ENCODE data around the gene TBX1. TPM values are rescaled to one million over a fixed set of nuclear protein-coding genes. Genes with fewer than 3 reads are reported as not detected.
"Not testable (repeated sequence)": the region's sequence is repeated elsewhere in the genome, so short reads cannot be mapped to it uniquely, and the experiment has no call there.

TBX1 gene
- total RNA-seq, 1 donor, result not detected

DNA sequence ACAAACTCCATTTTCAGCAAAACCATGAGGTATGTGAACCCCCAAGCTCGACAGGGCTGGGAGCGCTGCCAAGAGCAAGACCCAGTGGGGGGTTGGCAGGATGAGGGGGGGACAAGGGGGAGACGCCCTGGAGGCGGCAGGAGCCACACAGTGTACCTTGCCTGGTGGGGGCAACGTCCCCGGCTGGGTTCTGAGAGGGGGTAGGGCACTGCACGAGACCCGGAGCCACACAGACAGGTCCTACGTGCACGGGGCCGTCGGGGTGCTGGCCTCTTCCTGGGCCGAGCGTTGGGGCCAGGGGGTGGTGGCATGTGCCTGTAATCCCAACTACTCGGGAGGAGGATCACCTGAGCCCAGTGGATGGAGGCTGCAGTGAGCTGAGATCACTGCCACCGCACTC, 28.8 kb downstream of the TBX1 start:
- H3K79me2 ChIP-seq (ENCODE audit: insufficient read depth, low read length), result no peaks in the 10 kb centered on the region
- H3K36me3 ChIP-seq (ENCODE audit: insufficient read depth, low read length), result peaks cover 5% of the 10 kb centered on the region
- H2AFZ ChIP-seq (ENCODE audit: low read length), result no peak overlapping the region
- no peaks in the 10 kb centered on the region for H3K27me3 ChIP-seq (ENCODE audit: insufficient read depth, low read length)
- TF ChIP-seq, protein P1, sequence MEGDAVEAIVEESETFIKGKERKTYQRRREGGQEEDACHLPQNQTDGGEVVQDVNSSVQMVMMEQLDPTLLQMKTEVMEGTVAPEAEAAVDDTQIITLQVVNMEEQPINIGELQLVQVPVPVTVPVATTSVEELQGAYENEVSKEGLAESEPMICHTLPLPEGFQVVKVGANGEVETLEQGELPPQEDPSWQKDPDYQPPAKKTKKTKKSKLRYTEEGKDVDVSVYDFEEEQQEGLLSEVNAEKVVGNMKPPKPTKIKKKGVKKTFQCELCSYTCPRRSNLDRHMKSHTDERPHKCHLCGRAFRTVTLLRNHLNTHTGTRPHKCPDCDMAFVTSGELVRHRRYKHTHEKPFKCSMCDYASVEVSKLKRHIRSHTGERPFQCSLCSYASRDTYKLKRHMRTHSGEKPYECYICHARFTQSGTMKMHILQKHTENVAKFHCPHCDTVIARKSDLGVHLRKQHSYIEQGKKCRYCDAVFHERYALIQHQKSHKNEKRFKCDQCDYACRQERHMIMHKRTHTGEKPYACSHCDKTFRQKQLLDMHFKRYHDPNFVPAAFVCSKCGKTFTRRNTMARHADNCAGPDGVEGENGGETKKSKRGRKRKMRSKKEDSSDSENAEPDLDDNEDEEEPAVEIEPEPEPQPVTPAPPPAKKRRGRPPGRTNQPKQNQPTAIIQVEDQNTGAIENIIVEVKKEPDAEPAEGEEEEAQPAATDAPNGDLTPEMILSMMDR (IDR thresholded peaks at IDR 0.05; ENCODE audit: extremely low read depth, low read depth, low read length), result no peak
- DNase-seq (ENCODE audit: insufficient read length, low spot score, missing footprints), result peak; percentile 34
- H3K27ac ChIP-seq (ENCODE audit: low read depth, low read length), result no peak overlapping the region
- no peaks in the 10 kb centered on the region for H4K20me1 ChIP-seq (ENCODE audit: insufficient read depth, low read length)
- H3K4me3 ChIP-seq (ENCODE audit: insufficient read depth, low read length), result no peak overlapping the region
- no peak overlapping the region for H3K4me2 ChIP-seq (ENCODE audit: insufficient read depth, low read length)
- H3K4me1 ChIP-seq (ENCODE audit: insufficient read depth, low read length), result no peaks in the 10 kb centered on the region
- no peaks in the 10 kb centered on the region for H3K9me3 ChIP-seq (ENCODE audit: low read depth, low read length)

- no peaks in the 10 kb centered on the region for H3K4me1 ChIP-seq (ENCODE audit: insufficient read depth, low read length)
- TF ChIP-seq, protein P1 (IDR thresholded peaks at IDR 0.05; ENCODE audit: extremely low read depth, low read depth, low read length), result no peak
Measured at GRCh38 chr22:19789828-19790227, 29.2 kb downstream of the TBX1 start.

DNA sequence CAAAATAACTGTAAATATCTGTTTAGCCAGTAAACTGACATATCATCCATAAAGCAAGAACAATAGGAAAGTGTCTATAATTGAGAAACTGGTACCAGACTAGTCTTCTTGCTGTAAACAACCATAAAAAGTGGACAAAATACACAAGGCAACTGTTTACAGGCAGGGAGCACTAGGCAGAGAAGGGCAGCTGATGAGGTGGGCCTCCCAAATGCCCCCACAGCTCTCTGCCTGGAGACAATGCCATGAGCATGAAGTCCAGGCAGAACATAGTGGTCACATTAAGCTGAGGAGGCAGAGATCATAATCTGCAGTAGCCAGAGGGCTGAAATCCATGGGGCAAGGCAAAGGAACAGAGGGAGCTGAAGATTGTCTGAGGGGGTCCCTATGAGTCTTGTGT, 30.7 kb downstream of the TBX1 start:
- TF ChIP-seq, protein P1 (IDR thresholded peaks at IDR 0.05; ENCODE audit: extremely low read depth, low read depth, low read length), result no peak
- no peaks in the 10 kb centered on the region for H3K4me1 ChIP-seq (ENCODE audit: insufficient read depth, low read length)
- H3K79me2 ChIP-seq (ENCODE audit: insufficient read depth, low read length), result no peaks in the 10 kb centered on the region
- no peaks in the 10 kb centered on the region for H3K9me3 ChIP-seq (ENCODE audit: low read depth, low read length)
- no peak overlapping the region for H3K27ac ChIP-seq (ENCODE audit: low read depth, low read length)
- DNase-seq (ENCODE audit: insufficient read length, low spot score, missing footprints), result peak; percentile 66
- no peak overlapping the region for H3K4me3 ChIP-seq (ENCODE audit: insufficient read depth, low read length)
- H3K36me3 ChIP-seq (ENCODE audit: insufficient read depth, low read length), result peaks cover 5% of the 10 kb centered on the region
- no peaks in the 10 kb centered on the region for H3K27me3 ChIP-seq (ENCODE audit: insufficient read depth, low read length)
- H2AFZ ChIP-seq (ENCODE audit: low read length), result no peak overlapping the region
- H3K4me2 ChIP-seq (ENCODE audit: insufficient read depth, low read length), result no peak overlapping the region
- peaks cover 2% of the 10 kb centered on the region for H4K20me1 ChIP-seq (ENCODE audit: insufficient read depth, low read length)

More at GRCh38 chr22:19789828-19790227, 29.2 kb downstream of the TBX1 start:
- Histone ChIP-seq H3K27ac (ENCODE audit: low read depth, low read length) (no peak overlapping the region), H3K79me2 (ENCODE audit: insufficient read depth, low read length) (no peaks in the 10 kb centered on the region), H3K36me3 (ENCODE audit: insufficient read depth, low read length) (peaks cover 5% of the 10 kb centered on the region), H3K4me3 (ENCODE audit: insufficient read depth, low read length) (no peak overlapping the region), H3K9me3 (ENCODE audit: low read depth, low read length) (no peaks in the 10 kb centered on the region), H3K4me2 (ENCODE audit: insufficient read depth, low read length) (no peak overlapping the region), H3K27me3 (ENCODE audit: insufficient read depth, low read length) (no peaks in the 10 kb centered on the region), H2AFZ (ENCODE audit: low read length) (no peak overlapping the region), H4K20me1 (ENCODE audit: insufficient read depth, low read length) (no peaks in the 10 kb centered on the region)
- peak; percentile 38 for DNase-seq (ENCODE audit: insufficient read length, low spot score, missing footprints)

DNA sequence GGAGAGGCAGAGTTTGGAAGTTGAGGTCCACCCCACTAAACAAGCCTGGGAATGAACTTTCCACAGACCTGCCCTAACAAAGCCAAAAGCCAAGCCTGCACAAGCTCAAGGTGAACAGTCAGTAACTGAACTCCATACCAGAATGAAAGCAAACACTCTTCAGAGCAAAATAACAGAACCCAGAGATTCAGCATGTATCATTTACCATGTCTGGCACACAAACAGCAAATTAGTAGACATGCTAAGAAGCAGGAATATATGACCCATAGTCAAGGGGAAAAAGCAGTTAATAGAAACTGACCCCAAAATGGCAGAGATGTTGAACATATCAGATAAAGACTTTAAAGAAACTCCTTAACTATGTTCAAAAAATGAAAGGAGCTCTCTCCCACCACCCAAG, 31.3 kb downstream of the TBX1 start:
- Histone ChIP-seq H4K20me1 (ENCODE audit: insufficient read depth, low read length) (peaks cover 2% of the 10 kb centered on the region), H3K27me3 (ENCODE audit: insufficient read depth, low read length) (no peaks in the 10 kb centered on the region), H3K4me3 (ENCODE audit: insufficient read depth, low read length) (no peak overlapping the region), H3K9me3 (ENCODE audit: low read depth, low read length) (no peaks in the 10 kb centered on the region), H3K79me2 (ENCODE audit: insufficient read depth, low read length) (no peaks in the 10 kb centered on the region), H3K27ac (ENCODE audit: low read depth, low read length) (no peak overlapping the region), H3K4me1 (ENCODE audit: insufficient read depth, low read length) (no peaks in the 10 kb centered on the region), H2AFZ (ENCODE audit: low read length) (no peak overlapping the region), H3K4me2 (ENCODE audit: insufficient read depth, low read length) (no peak overlapping the region), H3K36me3 (ENCODE audit: insufficient read depth, low read length) (peaks cover 5% of the 10 kb centered on the region)
- DNase-seq (ENCODE audit: insufficient read length, low spot score, missing footprints), result peak; percentile 67
- TF ChIP-seq, protein P1 (IDR thresholded peaks at IDR 0.05; ENCODE audit: extremely low read depth, low read depth, low read length), result no peak

- not testable (repeated sequence) for H4K20me1 ChIP-seq (ENCODE audit: insufficient read depth, low read length); H3K4me2 ChIP-seq (ENCODE audit: insufficient read depth, low read length); H2AFZ ChIP-seq (ENCODE audit: low read length); H3K9me3 ChIP-seq (ENCODE audit: low read depth, low read length); H3K27ac ChIP-seq (ENCODE audit: low read depth, low read length); H3K36me3 ChIP-seq (ENCODE audit: insufficient read depth, low read length); H3K27me3 ChIP-seq (ENCODE audit: insufficient read depth, low read length); DNase-seq (ENCODE audit: insufficient read length, low spot score, missing footprints); H3K4me3 ChIP-seq (ENCODE audit: insufficient read depth, low read length); H3K79me2 ChIP-seq (ENCODE audit: insufficient read depth, low read length); H3K4me1 ChIP-seq (ENCODE audit: insufficient read depth, low read length)
Measured at GRCh38 chr22:19792383-19792896, 31.9 kb downstream of the TBX1 start.
